Spleen (tissue), 11 donors: ENCODE measurements around the gene ECEL1. TPM values are rescaled to one million over a fixed set of nuclear protein-coding genes. Genes with fewer than 3 reads are reported as not detected.

Experiments
- DNase-seq: peaks from one replicate; pipeline ENCODE4 v3.0.0-alpha.2; 2020
- H3K27ac ChIP-seq, 8 donors: fragments of 200-600 bp; sonication (generic) in 7 of 8; 1 replicate in 4 of 8; 2 replicates in 4 of 8; pipeline versions ENCODE4 v1.5.0 to v1.8.0; 2016 to 2021; ENCODE audit warnings: inconsistent platforms in 4 of 8, mild to moderate bottlenecking in 4 of 8, moderate library complexity in 1 of 8
- H3K27me3 ChIP-seq, 7 donors: fragments of 200-600 bp; sonication (generic) in 6 of 7; replicated peaks in 1 of 7; 1 replicate in 4 of 7; 2 replicates in 3 of 7; pipeline versions ENCODE4 v1.5.0 to v1.8.0; 2016 to 2021; ENCODE audit warnings: inconsistent platforms in 3 of 7, mild to moderate bottlenecking in 1 of 7
- H3K36me3 ChIP-seq, 6 donors: fragments of 200-600 bp; sonication (generic) in 5 of 6; 1 replicate in 4 of 6; 2 replicates in 2 of 6; pipeline versions ENCODE4 v1.5.0 to v1.8.0; 2016 to 2021; ENCODE audit warnings: inconsistent platforms in 2 of 6
- H3K4me1 ChIP-seq, 6 donors: fragments of 200-600 bp; sonication (generic) in 5 of 6; 1 replicate in 3 of 6; 2 replicates in 3 of 6; pipeline versions ENCODE4 v1.5.0 to v1.8.0; 2016 to 2021; ENCODE audit warnings: inconsistent platforms in 3 of 6
- H3K4me3 ChIP-seq, 8 donors: fragments of 200-600 bp; sonication (generic) in 7 of 8; 1 replicate in 4 of 8; 2 replicates in 4 of 8; pipeline versions ENCODE4 v1.5.0 to v1.8.0; 2016 to 2021; ENCODE audit warnings: inconsistent platforms in 4 of 8, mild to moderate bottlenecking in 4 of 8, moderate library complexity in 2 of 8
- H3K9me3 ChIP-seq, 8 donors: fragments of 200-600 bp; sonication (generic) in 7 of 8; 1 replicate in 4 of 8; 2 replicates in 4 of 8; pipeline versions ENCODE4 v1.5.0 to v1.8.0; 2016 to 2021; ENCODE audit warnings: inconsistent platforms in 4 of 8
- CTCF ChIP-seq, 11 experiments: fragments of 200-600 bp in 7 of 11; fragments of 450-650 bp in 4 of 11; sonication (generic) in 4 of 11; IDR thresholded peaks in 8 of 11; conservative IDR thresholded peaks in 3 of 11; 1 replicate in 7 of 11; 2 replicates in 4 of 11; pipeline versions ENCODE4 v1.4.0 to v1.8.0; 2016 to 2021; ENCODE audit warnings: antibody characterized with exemption in 11 of 11, inconsistent platforms in 4 of 11, mild to moderate bottlenecking in 1 of 11
- POLR2A ChIP-seq, 3 donors: fragments of 450-650 bp; IDR thresholded peaks; one replicate each; pipeline ENCODE4 v1.5.1; 2017; ENCODE audit warnings: antibody characterized with exemption in 3 of 3, mild to moderate bottlenecking in 1 of 3
- POLR2AphosphoS5 ChIP-seq, 3 donors: sonication (generic); formaldehyde crosslinking; IDR thresholded peaks; one replicate each; pipeline ENCODE4 v1.5.1; 2017; ENCODE audit warnings: antibody characterized with exemption in 3 of 3
- WGBS, 5 donors: extraction: QIAGEN DNeasy Blood & Tissue Kit in 3 of 5; methylation state at CpG; one replicate each; pipeline versions ENCODE4 v1.1.5 to v1.1.7; 2013 to 2018; 5-methylcytosine and 5-hydroxymethylcytosine counted together
- intact Hi-C: fragments of 100-400 bp; cut with DNase I; formaldehyde crosslinking; loops from one replicate; pipeline ENCODE4 v1.15.0; 2023; ENCODE audit warnings: low total_unique reads
- polyA plus RNA-seq, 3 donors: library from polyadenylated mRNA; stranded (reverse); fragments of 200-250 nt; gene quantifications; one replicate each; pipeline ENCODE4 v1.2.1, GENCODE V29; 2013
- total RNA-seq, 7 donors: library from RNA; depleted of rRNA in 3 of 7; stranded (reverse); fragments of >200 nt in 3 of 7; fragmentation: NEBNext Ultra II Directional in 4 of 7; extraction: Animal tissue kit (Norgen Biotek cat#: 25700) in 4 of 7; gene quantifications; one replicate each; pipeline versions ENCODE4 v1.1.0 to v1.2.1, GENCODE V29; 2016 to 2021
- donor health status: healthy with polysubstance abuse.
- donor health status: DM: no; HTN: no; CAD: no; lungs with moderate emphysema.
- donor health status: DM: no; HTN: no; CAD: no.
- donor health status: Bipolar disorder and iron deficiency.
- donor health status: healthy.
- donor health status: DM: no; HTN: no; CAD: no.
- donor health status: DM: yes; HTN: yes; CAD: no.

The ECEL1 gene
- total and polyA plus RNA-seq, 10 donors, result 0.10 to 23.1 (median 0.32) TPM; not detected in 2

GRCh38 chr2:232496501-232497270 is 9.1 kb upstream of the ECEL1 start:
- no peak for DNase-seq
- no peak for TF ChIP-seq CTCF (IDR thresholded peaks at IDR 0.05 in 8 of 11, conservative IDR thresholded peaks at IDR 0.05 in 3 of 11)
- TF ChIP-seq POLR2AphosphoS5 (IDR thresholded peaks at IDR 0.05), result no peak
- no peak for TF ChIP-seq POLR2A (IDR thresholded peaks at IDR 0.05)
- Histone ChIP-seq H3K27ac (no peak overlapping the region), H3K4me1 (peaks cover 0 to 10% (median 4%) of the 10 kb centered on the region in 6 donors), H3K9me3 (no peaks in the 10 kb centered on the region), H3K4me3 (no peak overlapping the region), H3K36me3 (no peaks in the 10 kb centered on the region), H3K27me3 (peaks cover 0 to 42% (median 0%) of the 10 kb centered on the region in 7 donors)
- 74 to 95% (median 82%) methylated on average over 3 to 20 of the region's 20 CpGs for WGBS, 5 donors
- intact Hi-C loops, result no loop called here

- intact Hi-C loops, result no loop called here
- no peak for DNase-seq
- Histone ChIP-seq H3K9me3 (no peaks in the 10 kb centered on the region), H3K36me3 (no peaks in the 10 kb centered on the region), H3K4me1 (no peaks in the 10 kb centered on the region), H3K27ac (no peak overlapping the region), H3K4me3 (no peak overlapping the region), H3K27me3 (peaks cover 0 to 41% (median 0%) of the 10 kb centered on the region in 7 donors)
- TF ChIP-seq POLR2A (IDR thresholded peaks at IDR 0.05) (no peak), CTCF (IDR thresholded peaks at IDR 0.05 in 8 of 11, conservative IDR thresholded peaks at IDR 0.05 in 3 of 11) (no peak), POLR2AphosphoS5 (IDR thresholded peaks at IDR 0.05) (no peak)
- 83 to 94% (median 89%) methylated on average over 7 of the region's 7 CpGs for WGBS, 5 donors
Measured at GRCh38 chr2:232495292-232495691, 7.7 kb upstream of the ECEL1 start.

- Histone ChIP-seq H3K4me1 (no peaks in the 10 kb centered on the region), H3K27ac (no peak overlapping the region), H3K4me3 (no peak overlapping the region), H3K36me3 (no peaks in the 10 kb centered on the region), H3K27me3 (peaks cover 0 to 41% (median 0%) of the 10 kb centered on the region in 7 donors), H3K9me3 (no peaks in the 10 kb centered on the region)
- intact Hi-C loops, result no loop called here
- no peak for DNase-seq
- TF ChIP-seq CTCF (IDR thresholded peaks at IDR 0.05 in 8 of 11, conservative IDR thresholded peaks at IDR 0.05 in 3 of 11) (no peak), POLR2AphosphoS5 (IDR thresholded peaks at IDR 0.05) (no peak), POLR2A (IDR thresholded peaks at IDR 0.05) (no peak)
- 79 to 97% (median 88%) methylated on average over 5 of the region's 5 CpGs for WGBS, 5 donors
Measured at GRCh38 chr2:232494542-232494941, 6.9 kb upstream of the ECEL1 start.

GRCh38 chr2:232493701-232494474 is 6.3 kb upstream of the ECEL1 start:
- Histone ChIP-seq H3K36me3 (no peaks in the 10 kb centered on the region), H3K9me3 (no peaks in the 10 kb centered on the region), H3K27me3 (peaks cover 0 to 41% (median 4%) of the 10 kb centered on the region in 7 donors), H3K27ac (no peak overlapping the region), H3K4me1 (no peaks in the 10 kb centered on the region), H3K4me3 (no peak overlapping the region)
- WGBS, 5 donors, result 60 to 87% (median 74%) methylated on average over 10 of the region's 10 CpGs
- intact Hi-C loops, result no loop called here
- TF ChIP-seq POLR2A (IDR thresholded peaks at IDR 0.05), result no peak
- no peak for TF ChIP-seq POLR2AphosphoS5 (IDR thresholded peaks at IDR 0.05)
- no peak for TF ChIP-seq CTCF (IDR thresholded peaks at IDR 0.05 in 8 of 11, conservative IDR thresholded peaks at IDR 0.05 in 3 of 11)
- DNase-seq, result peak; percentile 49
